ENCODE results near the gene FBXL20. TPM values are rescaled to one million over a fixed set of nuclear protein-coding genes. Genes with fewer than 3 reads are reported as not detected.
"Not testable (repeated sequence)": the region's sequence is repeated elsewhere in the genome, so short reads cannot be mapped to it uniquely, and the experiment has no call there.

FBXL20 gene
- total RNA-seq, 2 experiments from 2014 or later, result 16.9 to 18.9 TPM

DNA sequence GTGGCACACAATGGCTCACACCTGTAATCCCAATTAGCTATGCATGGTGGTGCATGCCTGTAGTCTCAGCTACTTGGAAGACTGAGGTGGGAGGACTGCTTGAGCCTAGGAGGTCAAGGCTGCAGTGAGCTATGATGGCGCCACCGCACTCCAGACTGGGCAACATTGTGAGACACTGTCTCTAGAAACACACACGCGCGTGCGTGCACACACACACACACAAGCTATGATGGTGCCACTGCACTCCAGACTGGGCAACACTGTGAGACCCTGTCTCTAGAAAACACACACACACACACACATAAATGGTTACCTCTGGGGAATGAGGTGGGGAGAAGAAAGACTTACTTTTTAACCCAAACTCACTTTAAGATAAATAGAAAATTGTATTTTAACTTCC, 16.4 kb downstream of the FBXL20 start:
- DNase-seq (no peak), ATAC-seq (no peak)
- Mint-ChIP-seq H3K27ac (no peak overlapping the region), H3K4me3 (no peak overlapping the region), H3K4me1 (peaks cover 6% of the 10 kb centered on the region), H3K9me3 (ENCODE audit: low read depth) (no peaks in the 10 kb centered on the region), H3K27me3 (no peaks in the 10 kb centered on the region), H3K36me3 (ENCODE audit: low read depth) (no peaks in the 10 kb centered on the region)
- ChIA-PET CTCF (no interaction called here), POLR2A (interaction anchor here (0.6 kb wide), 1 partner anchor 177 kb away, joined by 7 read pairs; no protein-coding TSS in a partner anchor)
- intact Hi-C loops (cut with DNase I, micrococcal nuclease), result loop anchor here in 1 of 2 experiments (10.0 kb wide), 1 partner anchor 60 kb away; no protein-coding TSS in a partner anchor

- POLR2A ChIA-PET, result interaction anchor here (0.5 to 0.6 kb wide), 3 partner anchors 14 to 150 kb away, joined by 3 to 7 read pairs (median 3); no protein-coding TSS in a partner anchor
- Mint-ChIP-seq H3K4me3 (no peak overlapping the region), H3K36me3 (ENCODE audit: low read depth) (no peaks in the 10 kb centered on the region), H3K9me3 (ENCODE audit: low read depth) (no peaks in the 10 kb centered on the region), H3K27me3 (no peaks in the 10 kb centered on the region), H3K27ac (no peak overlapping the region), H3K4me1 (peaks cover 28% of the 10 kb centered on the region)
- no peak for DNase-seq
- CTCF ChIA-PET, result interaction anchor here (1.3 kb wide), 1 partner anchor 10 kb away, joined by 3 read pairs; no protein-coding TSS in a partner anchor
- ATAC-seq, result peak; percentile 75
- intact Hi-C loops (cut with DNase I, micrococcal nuclease), result loop anchor here in 1 of 2 experiments (10.0 kb wide), 1 partner anchor 55 kb away; no protein-coding TSS in a partner anchor
These were observed 21.3 kb downstream of the FBXL20 start for GRCh38 chr17:39380144-39380543.

DNA sequence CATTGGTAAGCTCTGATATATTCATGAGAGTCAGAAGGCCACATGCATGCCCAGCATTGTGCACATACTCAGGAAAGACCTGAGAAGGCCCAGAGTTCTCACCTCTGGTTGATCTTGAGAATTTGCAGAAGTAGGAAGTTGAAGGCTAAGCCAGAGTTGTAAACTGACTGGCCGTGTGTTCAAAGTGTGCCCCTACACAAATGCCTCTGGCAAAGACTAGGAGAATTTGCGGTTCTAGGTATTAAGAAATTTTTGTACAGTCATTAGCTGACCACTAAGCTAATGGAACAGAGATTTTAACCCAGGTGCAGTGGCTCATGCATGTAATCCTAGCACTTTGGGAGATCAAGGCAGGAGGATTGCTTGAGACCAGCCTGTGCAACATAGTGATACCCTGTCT, 25.0 kb downstream of the FBXL20 start:
- Mint-ChIP-seq H3K36me3 (ENCODE audit: low read depth) (no peaks in the 10 kb centered on the region), H3K9me3 (ENCODE audit: low read depth) (no peaks in the 10 kb centered on the region), H3K27ac (peak overlapping the region; percentile 44), H3K27me3 (no peaks in the 10 kb centered on the region), H3K4me3 (no peak overlapping the region), H3K4me1 (peaks cover 28% of the 10 kb centered on the region)
- ChIA-PET POLR2A (interaction anchor here (0.6 kb wide), 1 partner anchor 89 kb away, joined by 3 read pairs; no protein-coding TSS in a partner anchor), CTCF (interaction anchor here (0.6 to 1.7 kb wide), 7 partner anchors 11 to 862 kb away, joined by 3 to 5 read pairs (median 3); no protein-coding TSS in a partner anchor)
- ATAC-seq (no peak), DNase-seq (no peak)
- intact Hi-C loops (cut with DNase I, micrococcal nuclease), result loop anchor here (5.0 kb wide), 2 partner anchors 49 to 104 kb away; no protein-coding TSS in a partner anchor

DNA sequence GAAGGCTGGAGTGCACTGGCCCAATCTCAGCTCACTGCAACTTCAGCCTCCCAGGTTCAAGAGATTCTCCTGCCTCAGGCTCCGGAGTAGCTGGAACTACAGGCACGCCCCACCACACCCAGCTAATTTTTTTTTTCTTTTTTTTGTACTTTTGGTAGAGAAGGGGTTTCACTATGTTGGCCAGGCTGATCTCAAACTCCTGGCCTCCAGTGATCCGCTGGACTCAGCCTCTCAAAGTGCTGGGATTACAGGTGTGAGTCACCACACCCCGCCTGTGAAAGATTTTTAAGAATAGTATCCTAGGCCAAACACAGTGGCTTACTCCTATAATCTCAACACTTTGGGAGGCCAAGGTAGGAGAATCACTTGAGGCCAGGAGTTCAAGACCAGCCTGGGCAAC, 33.6 kb downstream of the FBXL20 start:
- ATAC-seq; DNase-seq; H3K4me1 Mint-ChIP-seq; H3K4me3 Mint-ChIP-seq; H3K36me3 Mint-ChIP-seq (ENCODE audit: low read depth); H3K27ac Mint-ChIP-seq; POLR2A ChIA-PET; intact Hi-C loops (cut with DNase I, micrococcal nuclease); H3K27me3 Mint-ChIP-seq; H3K9me3 Mint-ChIP-seq (ENCODE audit: low read depth): not testable (repeated sequence)
- CTCF ChIA-PET, result interaction anchor here (0.6 to 0.8 kb wide), 3 partner anchors 14 to 93 kb away, joined by 3 to 4 read pairs (median 3); no protein-coding TSS in a partner anchor

DNA sequence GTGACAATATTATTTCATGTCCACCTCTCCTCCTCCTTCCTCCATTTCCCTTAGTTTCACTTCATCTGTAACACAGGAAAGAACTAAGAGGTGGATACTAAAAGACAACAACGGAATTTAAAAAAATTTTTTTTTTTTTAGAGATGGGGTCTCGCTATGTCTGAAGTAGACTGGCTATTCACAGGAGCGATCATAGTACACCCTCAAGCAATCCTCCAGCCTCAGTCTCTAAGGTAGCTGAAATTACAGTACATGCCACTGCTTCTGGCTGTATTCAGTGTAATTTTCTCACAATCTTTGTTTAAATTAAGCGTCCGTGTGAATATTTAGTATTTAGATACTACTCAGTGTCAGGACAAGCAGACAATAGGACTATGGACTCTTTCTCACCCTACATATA, 35.6 kb downstream of the FBXL20 start:
- POLR2A ChIA-PET, result no interaction called here
- Mint-ChIP-seq H3K27me3 (no peaks in the 10 kb centered on the region), H3K4me3 (no peak overlapping the region), H3K27ac (no peak overlapping the region), H3K36me3 (ENCODE audit: low read depth) (no peaks in the 10 kb centered on the region), H3K9me3 (ENCODE audit: low read depth) (no peaks in the 10 kb centered on the region), H3K4me1 (peaks cover 8% of the 10 kb centered on the region)
- intact Hi-C loops (cut with DNase I, micrococcal nuclease), result loop anchor here in 1 of 2 experiments (2.0 kb wide), 1 partner anchor 63 kb away; no protein-coding TSS in a partner anchor
- ATAC-seq, result no peak
- DNase-seq, result no peak
- CTCF ChIA-PET, result interaction anchor here (1.0 kb wide), 1 partner anchor 22 kb away, joined by 3 read pairs; no protein-coding TSS in a partner anchor

DNA sequence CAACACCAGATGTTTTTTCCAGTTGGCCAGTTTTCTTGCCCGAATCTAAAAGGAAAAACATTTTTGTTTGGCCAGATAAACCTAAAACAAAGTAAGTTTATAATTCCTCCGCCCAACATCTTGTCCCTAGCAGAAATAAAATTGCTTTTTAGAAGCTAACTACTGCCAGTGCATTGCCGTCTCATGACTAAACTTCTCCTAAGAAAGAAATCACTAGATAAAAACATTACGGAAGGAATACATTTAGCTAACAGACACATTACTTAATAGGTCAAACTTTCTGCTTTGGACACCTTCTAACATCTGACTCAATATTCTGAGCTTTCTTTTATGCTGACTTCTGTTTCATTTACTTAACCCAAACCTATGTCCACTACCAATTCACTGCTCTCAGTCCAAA, 36.2 kb downstream of the FBXL20 start:
- DNase-seq, result no peak
- no peak for ATAC-seq
- Mint-ChIP-seq H3K27ac (no peak overlapping the region), H3K9me3 (ENCODE audit: low read depth) (no peaks in the 10 kb centered on the region), H3K4me1 (peaks cover 12% of the 10 kb centered on the region), H3K36me3 (ENCODE audit: low read depth) (no peaks in the 10 kb centered on the region), H3K4me3 (no peak overlapping the region), H3K27me3 (no peaks in the 10 kb centered on the region)
- intact Hi-C loops (cut with DNase I, micrococcal nuclease), result loop anchor here in 1 of 2 experiments (2.0 kb wide), 1 partner anchor 62 kb away; no protein-coding TSS in a partner anchor
- POLR2A ChIA-PET, result no interaction called here
- CTCF ChIA-PET, result interaction anchor here (1.1 kb wide), 1 partner anchor 10 kb away, joined by 4 read pairs; no protein-coding TSS in a partner anchor

DNA sequence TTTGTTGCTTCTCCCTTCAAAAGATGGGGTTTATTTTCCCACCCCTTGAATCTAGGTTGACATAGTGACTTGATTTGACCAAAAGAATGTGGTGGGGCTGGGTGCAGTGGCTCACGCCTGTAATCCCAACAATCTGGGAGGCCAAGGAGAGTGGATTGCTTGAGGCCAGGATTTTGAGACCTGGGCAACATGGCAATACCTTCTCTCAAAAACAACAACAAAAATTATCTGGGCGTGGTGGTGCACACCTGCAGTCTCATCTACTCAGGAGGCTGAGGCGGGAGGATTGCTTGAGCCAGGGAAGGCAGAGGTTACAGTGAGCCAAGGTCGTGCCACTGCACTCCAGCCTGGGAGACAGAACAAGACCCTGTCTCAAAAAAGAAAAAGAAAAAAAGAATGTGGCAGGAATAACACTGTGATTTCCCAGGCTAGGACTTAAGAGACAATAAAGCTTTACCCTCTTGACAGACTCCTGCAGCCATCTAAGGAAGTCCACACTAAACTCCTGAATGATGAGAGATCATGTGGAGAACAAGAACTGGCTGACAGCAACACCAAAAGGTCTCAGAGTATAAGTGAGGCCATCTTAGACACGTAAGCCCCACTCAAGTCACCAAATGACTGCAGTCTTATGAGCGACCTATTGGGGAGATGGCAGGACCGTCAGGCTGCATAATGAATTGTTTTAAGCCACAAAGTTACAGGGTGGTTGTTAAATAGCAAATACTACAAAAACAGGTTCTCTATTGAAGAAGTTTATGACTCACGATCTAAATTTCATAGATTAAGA, 37.0 kb downstream of the FBXL20 start:
- Mint-ChIP-seq H3K36me3 (ENCODE audit: low read depth) (no peaks in the 10 kb centered on the region), H3K27me3 (no peaks in the 10 kb centered on the region), H3K9me3 (ENCODE audit: low read depth) (no peaks in the 10 kb centered on the region), H3K4me3 (no peak overlapping the region), H3K4me1 (peaks cover 15% of the 10 kb centered on the region), H3K27ac (no peak overlapping the region)
- ATAC-seq (no peak), DNase-seq (no peak)
- ChIA-PET POLR2A (no interaction called here), CTCF (interaction anchor here (0.8 to 1.1 kb wide), 2 partner anchors 11 to 12 kb away, joined by 4 to 5 read pairs; no protein-coding TSS in a partner anchor)
- intact Hi-C loops (cut with DNase I, micrococcal nuclease), result loop anchor here in 1 of 2 experiments (2.0 kb wide), 1 partner anchor 62 kb away; no protein-coding TSS in a partner anchor

GRCh38 chr17:39361064-39361463, 40.4 kb downstream of the FBXL20 start:
- H3K4me3 Mint-ChIP-seq, result no peak overlapping the region
- DNase-seq (no peak), ATAC-seq (no peak)
- no peaks in the 10 kb centered on the region for H3K9me3 Mint-ChIP-seq (ENCODE audit: low read depth)
- no peak overlapping the region for H3K27ac Mint-ChIP-seq
- no peaks in the 10 kb centered on the region for H3K36me3 Mint-ChIP-seq (ENCODE audit: low read depth)
- peaks cover 12% of the 10 kb centered on the region for H3K4me1 Mint-ChIP-seq
- H3K27me3 Mint-ChIP-seq, result no peaks in the 10 kb centered on the region
- ChIA-PET POLR2A (no interaction called here), CTCF (no interaction called here)
- intact Hi-C loops (cut with DNase I, micrococcal nuclease), result no loop called here

- no peaks in the 10 kb centered on the region for H3K9me3 Mint-ChIP-seq (ENCODE audit: low read depth)
- intact Hi-C loops (cut with DNase I, micrococcal nuclease), result no loop called here
- DNase-seq (no peak), ATAC-seq (no peak)
- POLR2A ChIA-PET, result no interaction called here
- peaks cover 9% of the 10 kb centered on the region for H3K4me1 Mint-ChIP-seq
- peak overlapping the region; percentile 3 for H3K27ac Mint-ChIP-seq
- CTCF ChIA-PET, result no interaction called here
- no peak overlapping the region for H3K4me3 Mint-ChIP-seq
- no peaks in the 10 kb centered on the region for H3K36me3 Mint-ChIP-seq (ENCODE audit: low read depth)
- H3K27me3 Mint-ChIP-seq, result no peaks in the 10 kb centered on the region
These were observed 40.9 kb downstream of the FBXL20 start for GRCh38 chr17:39360537-39360936.

- Mint-ChIP-seq H3K4me1 (peaks cover 9% of the 10 kb centered on the region), H3K4me3 (no peak overlapping the region), H3K27me3 (no peaks in the 10 kb centered on the region), H3K27ac (no peak overlapping the region), H3K36me3 (ENCODE audit: low read depth) (no peaks in the 10 kb centered on the region), H3K9me3 (ENCODE audit: low read depth) (no peaks in the 10 kb centered on the region)
- intact Hi-C loops (cut with DNase I, micrococcal nuclease), result no loop called here
- ATAC-seq (peak; percentile 26), DNase-seq (no peak)
- CTCF ChIA-PET, result no interaction called here
- POLR2A ChIA-PET, result no interaction called here
These were observed 41.4 kb downstream of the FBXL20 start for GRCh38 chr17:39359994-39360393.

- intact Hi-C loops (cut with DNase I, micrococcal nuclease), result no loop called here
- POLR2A ChIA-PET, result no interaction called here
- DNase-seq, result no peak
- Mint-ChIP-seq H3K4me1 (peaks cover 9% of the 10 kb centered on the region), H3K27me3 (no peaks in the 10 kb centered on the region), H3K9me3 (ENCODE audit: low read depth) (no peaks in the 10 kb centered on the region), H3K36me3 (ENCODE audit: low read depth) (no peaks in the 10 kb centered on the region), H3K4me3 (no peak overlapping the region), H3K27ac (no peak overlapping the region)
- ATAC-seq, result no peak
- CTCF ChIA-PET, result interaction anchor here (0.6 kb wide), 2 partner anchors 14 to 185 kb away, joined by 3 read pairs; no protein-coding TSS in a partner anchor
These were observed 43.4 kb downstream of the FBXL20 start for GRCh38 chr17:39357986-39358385.
